Left lung (tissue), 10 donors: ENCODE measurements around the gene BLNK. TPM values are rescaled to one million over a fixed set of nuclear protein-coding genes. Genes with fewer than 3 reads are reported as not detected.

Experiments
- ATAC-seq: fragments of 200-7000 bp; cut with Tn5 transposase; one replicate; pipeline ENCODE4 v1.9.1; 2020; ENCODE audit warnings: moderate library complexity
- DNase-seq, 4 donors: peaks; one replicate each; pipeline ENCODE4 v3.0.0-alpha.2; 2013 to 2020
- H3K27ac ChIP-seq, 2 donors: fragments of 200-600 bp; sonication (generic) in 1 of 2; one replicate each; pipeline versions ENCODE4 v1.5.0 to v1.8.0; 2020 to 2021
- H3K27me3 ChIP-seq, 2 donors: fragments of 200-600 bp; sonication (generic) in 1 of 2; one replicate each; pipeline versions ENCODE4 v1.5.0 to v1.8.0; 2020 to 2021
- H3K36me3 ChIP-seq, 2 donors: fragments of 200-600 bp; sonication (generic) in 1 of 2; one replicate each; pipeline versions ENCODE4 v1.5.0 to v1.8.0; 2020 to 2021
- H3K4me1 ChIP-seq, 2 donors: fragments of 200-600 bp; one replicate each; pipeline ENCODE4 v1.8.0; 2021
- H3K4me3 ChIP-seq, 2 donors: fragments of 200-600 bp; sonication (generic) in 1 of 2; one replicate each; pipeline versions ENCODE4 v1.5.0 to v1.8.0; 2020 to 2021; ENCODE audit warnings: mild to moderate bottlenecking in 1 of 2
- H3K9me3 ChIP-seq, 2 donors: fragments of 200-600 bp; sonication (generic) in 1 of 2; one replicate each; pipeline versions ENCODE4 v1.5.0 to v1.8.0; 2020 to 2021
- CTCF ChIP-seq, 2 donors: fragments of 200-600 bp; sonication (generic) in 1 of 2; IDR thresholded peaks; one replicate each; pipeline versions ENCODE4 v1.5.0 to v1.8.0; 2021; ENCODE audit warnings: antibody characterized with exemption in 2 of 2
- intact Hi-C, 2 donors: fragments of 100-400 bp; cut with DNase I; formaldehyde crosslinking; loops; one replicate each; pipeline versions ENCODE4 v1.11.2 to v1.14.2; 2022
- polyA plus RNA-seq, 6 donors: library from polyadenylated mRNA; unstranded; fragments of 120-200 nt; gene quantifications; one replicate each; pipeline ENCODE4 v1.2.1, GENCODE V29; 2013; ENCODE audit not compliant: insufficient read length in 6 of 6
- total RNA-seq, 2 donors: library from RNA; stranded (reverse); fragmentation: NEBNext Ultra II Directional; extraction: Animal tissue kit (Norgen Biotek cat#: 25700); gene quantifications; one replicate each; pipeline ENCODE4 v1.2.1, GENCODE V29; 2021
- donor health status: DM: no; HTN: yes; CAD: no.
- donor health status: DM: no; HTN: no; CAD: no.

Gene BLNK
- total and polyA plus RNA-seq, 8 donors: 7.9 to 18.8 (median 15.2) TPM

DNA sequence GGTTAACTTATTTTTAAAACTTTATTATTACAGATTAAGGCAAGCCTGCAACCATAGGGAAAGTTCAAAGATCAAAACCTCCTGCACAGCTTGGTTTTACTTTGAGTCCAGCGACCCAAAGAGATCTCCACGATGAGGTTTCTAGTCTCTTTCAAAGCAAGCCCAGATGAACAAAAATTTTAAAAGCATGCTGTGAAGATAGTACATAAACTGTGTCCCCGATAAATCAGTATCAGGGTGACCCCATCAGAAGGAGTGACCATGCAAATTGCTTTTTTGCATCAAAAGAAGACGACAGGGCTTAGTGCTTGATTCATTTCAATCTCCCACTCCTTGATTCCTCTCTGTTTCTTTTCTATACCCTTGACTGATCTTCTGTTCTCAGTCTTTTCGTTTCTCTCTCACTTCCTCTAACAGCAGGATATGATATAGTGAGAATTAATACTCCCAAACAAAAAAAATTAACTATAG is 16.8 kb upstream of the BLNK start:
- Histone ChIP-seq H3K27me3 (no peaks in the 10 kb centered on the region), H3K4me3 (no peak overlapping the region), H3K27ac (no peak overlapping the region), H3K9me3 (no peaks in the 10 kb centered on the region), H3K4me1 (peaks cover 5 to 8% of the 10 kb centered on the region in 2 donors), H3K36me3 (no peaks in the 10 kb centered on the region)
- no peak for TF ChIP-seq CTCF (IDR thresholded peaks at IDR 0.05)
- ATAC-seq (no peak), DNase-seq (no peak)
- intact Hi-C loops: no loop called here

DNA sequence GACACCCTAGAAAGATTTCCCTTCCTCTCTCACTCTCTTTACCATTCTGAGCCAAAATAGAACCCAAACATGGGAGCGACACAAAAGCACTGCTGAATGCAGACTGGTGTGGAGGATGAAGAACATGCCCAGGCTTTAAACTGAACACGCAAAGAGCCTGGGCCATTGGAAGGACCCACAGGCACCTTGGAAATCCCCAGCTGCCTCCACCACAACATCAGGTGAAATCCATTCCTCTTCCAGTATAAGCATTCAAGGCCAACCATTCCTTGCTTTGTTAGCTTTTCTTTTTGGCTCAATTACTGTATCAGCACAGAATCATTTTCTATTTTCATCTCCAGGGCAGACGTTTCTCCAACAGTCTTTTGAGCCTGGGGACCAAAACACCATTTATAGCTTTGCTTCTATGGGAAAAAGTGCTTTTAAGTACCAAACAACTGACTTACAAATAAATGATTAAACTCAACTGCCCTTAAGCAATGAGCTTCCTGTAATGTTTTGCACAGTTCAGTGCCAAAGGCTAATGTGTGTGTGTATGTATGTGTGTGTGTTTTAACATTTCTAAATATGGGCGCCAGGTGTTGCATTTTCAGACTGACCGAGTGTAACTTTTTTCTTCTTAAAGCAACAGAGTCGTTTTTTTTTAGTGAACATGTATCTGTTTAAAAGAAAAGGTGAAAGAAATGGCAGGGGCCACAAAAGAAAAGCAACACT is 16.2 kb upstream of the BLNK start:
- TF ChIP-seq CTCF (IDR thresholded peaks at IDR 0.05): no peak
- peak overlapping the region in 1 of 2 donors; percentile 47 for H3K27ac ChIP-seq
- no peak overlapping the region for H3K4me3 ChIP-seq
- ATAC-seq: peak; percentile 92
- peaks cover 5 to 8% of the 10 kb centered on the region in 2 donors for H3K4me1 ChIP-seq
- H3K9me3 ChIP-seq: no peaks in the 10 kb centered on the region
- no peaks in the 10 kb centered on the region for H3K27me3 ChIP-seq
- H3K36me3 ChIP-seq: no peaks in the 10 kb centered on the region
- peak in 1 of 4 donors; percentile 75 for DNase-seq
- intact Hi-C loops: no loop called here

GRCh38 chr10:96285331-96285752 is 14.0 kb upstream of the BLNK start:
- no peak for TF ChIP-seq CTCF (IDR thresholded peaks at IDR 0.05)
- intact Hi-C loops: no loop called here
- no peaks in the 10 kb centered on the region for H3K27me3 ChIP-seq
- H3K9me3 ChIP-seq: no peaks in the 10 kb centered on the region
- no peak overlapping the region for H3K27ac ChIP-seq
- H3K36me3 ChIP-seq: no peaks in the 10 kb centered on the region
- DNase-seq (no peak), ATAC-seq (no peak)
- no peak overlapping the region for H3K4me3 ChIP-seq
- H3K4me1 ChIP-seq: peaks cover 5 to 8% of the 10 kb centered on the region in 2 donors

GRCh38 chr10:96283756-96284155 is 12.4 kb upstream of the BLNK start:
- no peaks in the 10 kb centered on the region for H3K27me3 ChIP-seq
- intact Hi-C loops: no loop called here
- peak in 1 of 4 donors; percentile 57 for DNase-seq
- ATAC-seq: peak; percentile 57
- no peak for TF ChIP-seq CTCF (IDR thresholded peaks at IDR 0.05)
- H3K27ac ChIP-seq: no peak overlapping the region
- H3K4me1 ChIP-seq: peaks cover 5 to 8% of the 10 kb centered on the region in 2 donors
- no peaks in the 10 kb centered on the region for H3K36me3 ChIP-seq
- no peak overlapping the region for H3K4me3 ChIP-seq
- no peaks in the 10 kb centered on the region for H3K9me3 ChIP-seq

DNA sequence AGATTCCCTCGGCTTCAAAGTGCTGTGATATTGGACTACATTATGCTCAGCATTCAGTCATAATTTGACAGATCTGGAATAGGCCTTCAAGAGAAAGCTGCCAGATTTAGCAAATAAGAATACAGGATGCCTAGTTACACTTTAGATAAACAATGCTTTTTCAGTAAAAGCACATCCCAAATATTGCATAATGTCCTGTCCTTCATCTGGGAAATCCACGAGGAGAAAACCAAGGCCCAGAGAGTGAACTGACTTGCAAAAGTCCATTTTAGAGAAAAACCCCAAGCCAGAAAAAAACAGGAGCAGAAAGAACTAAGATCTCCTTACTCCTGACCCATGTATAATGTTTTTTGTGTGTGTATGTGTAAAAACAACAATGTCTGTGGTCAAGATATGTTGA is 12.0 kb upstream of the BLNK start:
- Histone ChIP-seq H3K9me3 (no peaks in the 10 kb centered on the region), H3K27me3 (no peaks in the 10 kb centered on the region), H3K4me3 (no peak overlapping the region), H3K36me3 (no peaks in the 10 kb centered on the region), H3K27ac (no peak overlapping the region), H3K4me1 (peaks cover 4 to 8% of the 10 kb centered on the region in 2 donors)
- intact Hi-C loops: no loop called here
- no peak for TF ChIP-seq CTCF (IDR thresholded peaks at IDR 0.05)
- ATAC-seq (no peak), DNase-seq (no peak)
